Thyroid gland (tissue), 4 donors: ENCODE results near the gene TAF3.

Source experiments
- POLR2A ChIP-seq, 2 donors: fragments of 450-650 bp; IDR thresholded peaks; one replicate each; pipeline ENCODE4 v1.6.1; 2017; ENCODE audit warnings: antibody characterized with exemption in 2 of 2, mild to moderate bottlenecking in 2 of 2, moderate library complexity in 1 of 2
- TF ChIP-seq, protein P1 (sequence below), 6 experiments: fragments of 200-600 bp in 3 of 6; fragments of 450-650 bp in 3 of 6; sonication (generic) in 3 of 6; IDR thresholded peaks; one replicate each; pipeline ENCODE4 v1.5.1; 2016 to 2019; ENCODE audit warnings: antibody characterized with exemption in 6 of 6, mild to moderate bottlenecking in 2 of 6, inconsistent platforms in 1 of 6, moderate library complexity in 1 of 6

DNA sequence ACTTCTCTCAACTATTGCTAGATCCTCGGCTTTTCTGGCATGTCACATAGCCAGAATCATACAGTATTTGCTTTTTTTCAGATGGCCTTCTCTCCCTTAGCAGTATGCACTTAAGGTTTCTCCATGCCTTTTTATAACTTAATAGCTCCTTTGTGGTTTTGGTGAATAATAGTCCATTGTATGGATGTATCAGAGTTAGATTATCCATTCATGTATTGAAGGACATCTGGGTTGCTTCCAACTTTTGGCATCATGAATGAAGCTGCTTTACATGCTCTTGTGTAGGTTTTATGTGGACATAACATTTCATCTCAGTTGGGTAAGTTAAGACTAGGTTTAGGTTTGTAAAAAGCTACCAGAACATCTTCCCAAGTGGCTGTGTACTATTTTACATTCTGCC is 25.8 kb upstream of the TAF3 start:
- TF ChIP-seq, protein P1, sequence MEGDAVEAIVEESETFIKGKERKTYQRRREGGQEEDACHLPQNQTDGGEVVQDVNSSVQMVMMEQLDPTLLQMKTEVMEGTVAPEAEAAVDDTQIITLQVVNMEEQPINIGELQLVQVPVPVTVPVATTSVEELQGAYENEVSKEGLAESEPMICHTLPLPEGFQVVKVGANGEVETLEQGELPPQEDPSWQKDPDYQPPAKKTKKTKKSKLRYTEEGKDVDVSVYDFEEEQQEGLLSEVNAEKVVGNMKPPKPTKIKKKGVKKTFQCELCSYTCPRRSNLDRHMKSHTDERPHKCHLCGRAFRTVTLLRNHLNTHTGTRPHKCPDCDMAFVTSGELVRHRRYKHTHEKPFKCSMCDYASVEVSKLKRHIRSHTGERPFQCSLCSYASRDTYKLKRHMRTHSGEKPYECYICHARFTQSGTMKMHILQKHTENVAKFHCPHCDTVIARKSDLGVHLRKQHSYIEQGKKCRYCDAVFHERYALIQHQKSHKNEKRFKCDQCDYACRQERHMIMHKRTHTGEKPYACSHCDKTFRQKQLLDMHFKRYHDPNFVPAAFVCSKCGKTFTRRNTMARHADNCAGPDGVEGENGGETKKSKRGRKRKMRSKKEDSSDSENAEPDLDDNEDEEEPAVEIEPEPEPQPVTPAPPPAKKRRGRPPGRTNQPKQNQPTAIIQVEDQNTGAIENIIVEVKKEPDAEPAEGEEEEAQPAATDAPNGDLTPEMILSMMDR (IDR thresholded peaks at IDR 0.05): no peak
- no peak for TF ChIP-seq POLR2A (IDR thresholded peaks at IDR 0.05)
